Measurements from ENCODE around the gene BARD1.

Gene BARD1

GRCh38 chr2:214808981-214809750 is at the start of gene BARD1:
BARD1 (minus strand) TSS chr2:214809683; CDS start chr2:214809569, 114 bp downstream.
- peak; percentile 47 for DNase-seq (ENCODE audit: extremely low spot score)
- POLR2A ChIA-PET = interaction anchor here (0.6 to 1.0 kb wide), 3 partner anchors 54 to 1568 kb away, joined by 3 read pairs; no protein-coding TSS in a partner anchor

GRCh38 chr2:214856137-214856536 is 46.7 kb upstream of the BARD1 start:
- TF ChIP-seq, protein P1, sequence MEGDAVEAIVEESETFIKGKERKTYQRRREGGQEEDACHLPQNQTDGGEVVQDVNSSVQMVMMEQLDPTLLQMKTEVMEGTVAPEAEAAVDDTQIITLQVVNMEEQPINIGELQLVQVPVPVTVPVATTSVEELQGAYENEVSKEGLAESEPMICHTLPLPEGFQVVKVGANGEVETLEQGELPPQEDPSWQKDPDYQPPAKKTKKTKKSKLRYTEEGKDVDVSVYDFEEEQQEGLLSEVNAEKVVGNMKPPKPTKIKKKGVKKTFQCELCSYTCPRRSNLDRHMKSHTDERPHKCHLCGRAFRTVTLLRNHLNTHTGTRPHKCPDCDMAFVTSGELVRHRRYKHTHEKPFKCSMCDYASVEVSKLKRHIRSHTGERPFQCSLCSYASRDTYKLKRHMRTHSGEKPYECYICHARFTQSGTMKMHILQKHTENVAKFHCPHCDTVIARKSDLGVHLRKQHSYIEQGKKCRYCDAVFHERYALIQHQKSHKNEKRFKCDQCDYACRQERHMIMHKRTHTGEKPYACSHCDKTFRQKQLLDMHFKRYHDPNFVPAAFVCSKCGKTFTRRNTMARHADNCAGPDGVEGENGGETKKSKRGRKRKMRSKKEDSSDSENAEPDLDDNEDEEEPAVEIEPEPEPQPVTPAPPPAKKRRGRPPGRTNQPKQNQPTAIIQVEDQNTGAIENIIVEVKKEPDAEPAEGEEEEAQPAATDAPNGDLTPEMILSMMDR (IDR thresholded peaks at IDR 0.05; ENCODE audit: control extremely low read depth, extremely low read depth, low read depth, missing control alignments) = no peak
- ChIA-PET POLR2A (no interaction called here), CTCF (no interaction called here)
- DNase-seq (ENCODE audit: extremely low spot score) = no peak

More at GRCh38 chr2:214808981-214809750, at the start of gene BARD1:
- CTCF ChIA-PET = interaction anchor here (1.3 kb wide), 1 partner anchor 213 kb away, joined by 3 read pairs; no protein-coding TSS in a partner anchor
- TF ChIP-seq, protein P1 (IDR thresholded peaks at IDR 0.05; ENCODE audit: control extremely low read depth, extremely low read depth, low read depth, missing control alignments) = no peak

DNA sequence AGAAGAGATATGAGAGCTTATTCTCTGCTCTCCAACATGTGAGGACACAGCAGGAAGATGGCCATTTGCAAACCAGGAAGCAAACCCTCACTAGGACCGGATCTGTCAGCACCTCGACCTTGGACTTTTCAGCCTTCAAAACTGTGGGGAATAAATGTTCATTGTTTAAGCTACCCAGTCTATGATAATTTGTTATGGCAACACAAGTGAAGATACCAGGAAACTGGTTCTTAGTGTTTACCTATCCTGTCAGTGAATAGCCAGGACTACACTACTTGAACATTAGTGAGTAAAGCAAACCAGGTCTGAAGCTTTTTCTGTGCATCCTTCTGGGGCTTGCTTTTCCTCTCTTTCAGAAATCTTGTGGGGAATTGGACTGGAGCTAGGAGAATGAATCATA is 44.4 kb upstream of the BARD1 start:
- TF ChIP-seq, protein P1 (IDR thresholded peaks at IDR 0.05; ENCODE audit: control extremely low read depth, extremely low read depth, low read depth, missing control alignments) = no peak
- POLR2A ChIA-PET = no interaction called here

GRCh38 chr2:214843823-214844222 is 34.3 kb upstream of the BARD1 start:
- CTCF ChIA-PET = no interaction called here

More for the DNA sequence above, 44.4 kb upstream of the BARD1 start:
- CTCF ChIA-PET = interaction anchor here (1.1 to 1.2 kb wide), 3 partner anchors 9 to 39 kb away, joined by 3 to 4 read pairs (median 3); no protein-coding TSS in a partner anchor
- DNase-seq (ENCODE audit: extremely low spot score) = no peak

GRCh38 chr2:214839464-214839863 is 30.0 kb upstream of the BARD1 start:
- POLR2A ChIA-PET = no interaction called here
- CTCF ChIA-PET = interaction anchor here (1.5 kb wide), 1 partner anchor 9 kb away, joined by 3 read pairs; no protein-coding TSS in a partner anchor
- DNase-seq (ENCODE audit: extremely low spot score) = no peak
- TF ChIP-seq, protein P1 (IDR thresholded peaks at IDR 0.05; ENCODE audit: control extremely low read depth, extremely low read depth, low read depth, missing control alignments) = no peak

More at GRCh38 chr2:214843823-214844222, 34.3 kb upstream of the BARD1 start:
- POLR2A ChIA-PET = no interaction called here
- TF ChIP-seq, protein P1 (IDR thresholded peaks at IDR 0.05; ENCODE audit: control extremely low read depth, extremely low read depth, low read depth, missing control alignments) = no peak
- no peak for DNase-seq (ENCODE audit: extremely low spot score)

DNA sequence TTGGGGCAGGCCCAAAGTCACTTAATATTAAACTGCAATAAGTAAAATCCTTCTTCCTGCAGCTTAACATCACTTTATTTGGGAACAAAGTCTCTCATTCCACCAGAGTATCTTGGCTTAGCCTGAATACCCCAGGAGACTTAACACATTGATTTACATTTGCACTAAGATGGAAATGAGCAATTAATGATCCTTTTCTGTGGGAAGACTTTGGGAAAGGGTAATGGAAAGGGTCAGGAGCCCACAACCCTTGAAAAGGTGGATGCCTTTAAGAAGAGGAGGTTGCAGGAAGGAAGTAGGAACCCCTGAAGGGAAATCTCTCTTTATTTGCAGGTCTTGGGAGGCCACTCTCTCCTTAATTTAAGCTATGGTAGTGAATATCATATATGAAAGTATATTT is 28.0 kb upstream of the BARD1 start:
- CTCF ChIA-PET = interaction anchor here (0.7 to 1.2 kb wide), 2 partner anchors 12 to 21 kb away, joined by 3 read pairs; no protein-coding TSS in a partner anchor
- no peak for DNase-seq (ENCODE audit: extremely low spot score)
- TF ChIP-seq, protein P1 (IDR thresholded peaks at IDR 0.05; ENCODE audit: control extremely low read depth, extremely low read depth, low read depth, missing control alignments) = no peak
- POLR2A ChIA-PET = no interaction called here
